Activated T-cell treated with anti-CD3 and anti-CD28 coated beads, Interleukin-2, amount 50 U/mL, for 72 hours (primary cell): ENCODE results near the gene ZCCHC17. TPM values are rescaled to one million over a fixed set of nuclear protein-coding genes. Genes with fewer than 3 reads are reported as not detected.
A peak's percentile ranks its signal among the peaks of the same experiment; 100 is the strongest.

Source experiments
- ATAC-seq, 2 donors: fragments of 150-1000 bp; cut with Tn5 transposase; replicated peaks in 1 of 2; 2 replicates each; pipeline ENCODE4 v1.10.0; 2021; ENCODE audit warnings: moderate library complexity in 2 of 2, mild to moderate bottlenecking in 1 of 2
- DNase-seq, 2 donors: peaks; one replicate each; pipeline ENCODE4 v3.0.0; 2021 to 2022; ENCODE audit warnings: mixed read lengths in 1 of 2
- H3K27ac Mint-ChIP-seq: one replicate; pipeline ENCODE4 v1.8.0; 2022; ENCODE audit warnings: mild to moderate bottlenecking, moderate library complexity, mixed read lengths
- H3K27me3 Mint-ChIP-seq: one replicate; pipeline ENCODE4 v1.8.0; 2022; ENCODE audit warnings: low read depth, mixed read lengths
- H3K36me3 Mint-ChIP-seq, 2 donors: one replicate each; pipeline ENCODE4 v1.8.0; 2022; ENCODE audit warnings: mixed read lengths in 2 of 2, mild to moderate bottlenecking in 1 of 2; ENCODE audit not compliant: insufficient read depth in 2 of 2
- H3K4me1 Mint-ChIP-seq: one replicate; pipeline ENCODE4 v1.8.0; 2022; ENCODE audit warnings: low read depth, mixed read lengths
- H3K4me3 Mint-ChIP-seq, 2 donors: one replicate each; pipeline ENCODE4 v1.8.0; 2022; ENCODE audit warnings: mild to moderate bottlenecking in 2 of 2, mixed read lengths in 2 of 2, moderate library complexity in 2 of 2
- H3K9me3 Mint-ChIP-seq, 2 donors: one replicate each; pipeline ENCODE4 v1.8.0; 2022; ENCODE audit warnings: mixed read lengths in 2 of 2
- total RNA-seq, 2 donors: library from RNA; stranded (reverse); gene quantifications; one replicate each; pipeline ENCODE4 v1.2.3, GENCODE V29; 2022

ZCCHC17 gene
- total RNA-seq, 2 donors from 2014 or later = 26.1 to 27.3 TPM

- ATAC-seq = no peak
- DNase-seq = no peak
- Mint-ChIP-seq H3K4me1 (peaks cover 7% of the 10 kb centered on the region), H3K27me3 (peaks cover 71% of the 10 kb centered on the region), H3K4me3 (peak overlapping the region; percentile 62 to 67), H3K27ac (no peak overlapping the region), H3K36me3 (peaks cover 0 to 2% of the 10 kb centered on the region in 2 donors), H3K9me3 (no peaks in the 10 kb centered on the region)
These were observed 115.4 kb downstream of the ZCCHC17 start for GRCh38 chr1:31412205-31412604.

- peak; percentile 73 to 78 for ATAC-seq
- H3K27ac Mint-ChIP-seq = no peak within 1 kb of the TSS
- peak within 1 kb of the TSS; percentile 86 to 93 for H3K4me3 Mint-ChIP-seq
- DNase-seq = peak; percentile 19 to 25
- H3K36me3 Mint-ChIP-seq = peaks cover 0 to 2% of the 10 kb centered on the region in 2 donors
- H3K9me3 Mint-ChIP-seq = no peaks in the 10 kb centered on the region
- H3K4me1 Mint-ChIP-seq = peaks cover 7% of the 10 kb centered on the region
- peaks cover 77% of the 10 kb centered on the region for H3K27me3 Mint-ChIP-seq
These were observed 116.0 kb downstream of the ZCCHC17 start, which contains the start of gene SERINC2 for GRCh38 chr1:31412732-31413404. SERINC2 (plus strand) TSS chr1:31413213; CDS start chr1:31413266, 53 bp downstream.

GRCh38 chr1:31413405-31414001 lies 116.7 kb downstream of the ZCCHC17 start:
- Mint-ChIP-seq H3K36me3 (peaks cover 0 to 2% of the 10 kb centered on the region in 2 donors), H3K27me3 (peaks cover 74% of the 10 kb centered on the region), H3K4me1 (peaks cover 7% of the 10 kb centered on the region), H3K27ac (no peak overlapping the region), H3K4me3 (peak overlapping the region; percentile 86 to 93), H3K9me3 (no peaks in the 10 kb centered on the region)
- peak; percentile 56 to 66 for ATAC-seq
- peak; percentile 36 to 47 for DNase-seq

Other genes starting within 250 kb of the ZCCHC17 start
- 100 to 1,000 TPM; 100 to 104 TPM for gene PUM1, start 231.3 kb upstream of the ZCCHC17 start, total RNA-seq
- gene NKAIN1, start 57.1 kb upstream of the ZCCHC17 start, total RNA-seq = not detected
- gene SNRNP40, start 244 bp upstream of the ZCCHC17 start, total RNA-seq = 100 to 1,000 TPM in 1 of 2 donors, 10 to 100 TPM in 1; 85.3 to 101 TPM
- gene FABP3, start 76.0 kb downstream of the ZCCHC17 start, total RNA-seq = not detected
- under 1 TPM; 0.23 to 0.31 TPM for gene SERINC2, start 116.2 kb downstream of the ZCCHC17 start, total RNA-seq